Right cardiac atrium (tissue), 5 donors: Measurements from ENCODE around the gene CCDC32. TPM values are rescaled to one million over a fixed set of nuclear protein-coding genes. Genes with fewer than 3 reads are reported as not detected.
A peak's percentile ranks its signal among the peaks of the same experiment; 100 is the strongest.

ENCODE experiments used
- ATAC-seq, 2 donors: fragments of 200-7000 bp; cut with Tn5 transposase; one replicate each; pipeline versions ENCODE4 v1.8.0 to v1.9.1; 2020; ENCODE audit warnings: moderate library complexity in 2 of 2, mild to moderate bottlenecking in 1 of 2
- DNase-seq, 3 donors: peaks; one replicate each; pipeline ENCODE4 v3.0.0-alpha.2; 2020
- H3K27ac ChIP-seq: one replicate; pipeline ENCODE4 v1.5.1; 2013; ENCODE audit warnings: mild to moderate bottlenecking, low read length, control low read depth, moderate library complexity
- H3K27me3 ChIP-seq: one replicate; pipeline ENCODE4 v1.6.1; 2013; ENCODE audit not compliant: control insufficient read depth, insufficient read depth
- H3K4me1 ChIP-seq: one replicate; pipeline ENCODE4 v1.6.1; 2013; ENCODE audit warnings: low read length; ENCODE audit not compliant: control insufficient read depth, insufficient read depth
- H3K4me3 ChIP-seq: one replicate; pipeline ENCODE4 v1.5.1; 2013; ENCODE audit warnings: low read length, control low read depth
- H3K9me3 ChIP-seq: one replicate; pipeline ENCODE4 v1.6.1; 2013; ENCODE audit warnings: low read length; ENCODE audit not compliant: control insufficient read depth
- WGBS: extraction: QIAGEN DNeasy Blood & Tissue Kit; methylation state at CpG from one replicate; pipeline ENCODE4 v1.1.7; 2013; 5-methylcytosine and 5-hydroxymethylcytosine counted together
- intact Hi-C, 4 donors: fragments of 100-400 bp; cut with DNase I; formaldehyde crosslinking; loops; one replicate each; pipeline versions ENCODE4 v1.11.0 to v1.14.0; 2022 to 2023
- polyA plus RNA-seq: library from polyadenylated mRNA; stranded (reverse); fragments of 200-250 nt; gene quantifications from one replicate; pipeline ENCODE4 v1.2.3, GENCODE V29; 2013
- total RNA-seq, 4 donors: library from RNA; stranded (reverse); fragmentation: NEBNext Ultra II Directional; extraction: Animal tissue kit (Norgen Biotek cat#: 25700); gene quantifications; one replicate each; pipeline ENCODE4 v1.2.1, GENCODE V29; 2021
- donor health status: healthy with polysubstance abuse.
- donor health status: DM: no; HTN: yes; CAD: no.
- donor health status: DM: no; HTN: no; CAD: no.
- donor health status: DM: no; HTN: yes; CAD: no; lungs with severe emphysema.
- donor health status: DM: yes; HTN: yes; CAD: no.

Gene CCDC32
- total and polyA plus RNA-seq, 5 donors = 23.1 to 33.7 (median 25.0) TPM

DNA sequence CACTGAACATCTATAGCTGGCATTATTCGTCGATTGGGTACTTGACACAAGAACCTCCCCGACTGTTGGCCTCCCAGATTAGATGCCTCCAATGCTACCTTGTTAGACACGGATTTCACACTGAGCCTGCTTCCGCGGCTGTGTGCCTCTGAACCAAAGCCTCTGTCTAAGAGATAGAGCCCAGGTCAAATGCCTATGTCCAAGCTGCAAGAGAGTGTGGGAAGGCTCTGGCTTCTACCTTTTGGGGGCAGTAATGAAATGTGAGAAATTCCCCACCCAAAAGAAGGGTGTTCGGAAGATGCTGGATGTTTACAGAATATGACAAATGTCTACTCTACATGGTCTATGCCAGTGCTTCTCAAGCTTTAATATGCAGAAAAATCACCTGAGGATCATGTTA is 2.3 kb upstream of the CCDC32 start:
- no peaks in the 10 kb centered on the region for H3K9me3 ChIP-seq
- H3K4me3 ChIP-seq = no peak overlapping the region
- intact Hi-C loops = no loop called here
- no peak for DNase-seq
- no peak for ATAC-seq
- peaks cover 5% of the 10 kb centered on the region for H3K4me1 ChIP-seq
- H3K27me3 ChIP-seq = no peaks in the 10 kb centered on the region
- no peak overlapping the region for H3K27ac ChIP-seq
- 23% methylated on average over 7 of the region's 7 CpGs for WGBS

DNA sequence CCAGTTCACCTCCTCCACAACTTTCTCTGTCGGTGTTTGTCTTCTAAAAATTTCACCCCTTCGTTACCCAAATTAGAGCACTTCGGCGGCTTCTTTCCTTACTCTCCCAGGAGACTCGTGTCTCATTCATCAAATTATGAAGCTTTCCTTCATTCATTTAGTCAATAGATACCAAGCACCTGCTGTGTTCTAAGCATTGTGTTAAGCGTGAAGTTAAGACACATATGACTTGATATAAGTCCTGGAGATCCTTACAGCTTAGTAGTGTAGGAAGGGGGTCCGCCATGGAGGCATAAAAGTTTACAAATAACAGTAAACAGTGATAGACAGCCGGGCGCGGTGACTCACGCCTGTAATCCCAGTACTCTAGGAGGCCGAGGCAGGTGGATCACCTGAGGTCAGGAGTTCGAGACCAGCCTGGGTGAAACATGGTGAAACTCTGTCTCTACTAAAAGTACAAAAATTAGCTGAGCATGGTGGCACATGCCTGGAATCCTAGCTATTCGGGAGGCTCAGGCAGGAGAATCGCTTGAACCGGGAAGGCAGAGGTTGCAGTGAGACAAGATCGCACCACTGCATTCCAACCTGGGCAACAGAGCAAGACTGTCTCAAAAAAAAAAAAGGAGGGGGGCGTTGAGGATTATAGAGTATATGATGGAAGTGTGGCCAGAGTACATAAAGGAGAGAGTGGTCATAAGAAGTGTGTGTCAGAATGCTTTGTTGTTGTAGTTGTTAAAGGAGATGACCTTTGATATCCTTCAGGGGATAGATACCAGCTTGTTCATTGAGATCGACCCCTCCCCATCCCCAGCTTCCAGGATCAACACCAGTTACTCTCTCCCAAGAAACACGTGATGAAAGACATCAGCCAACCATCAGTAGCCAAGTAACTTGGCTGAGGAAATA is 744 bp upstream of the CCDC32 start:
- peak in 1 of 3 donors; percentile 55 for DNase-seq
- peak overlapping the region; percentile 43 for H3K4me3 ChIP-seq
- intact Hi-C loops = no loop called here
- ATAC-seq = no peak
- H3K4me1 ChIP-seq = peaks cover 4% of the 10 kb centered on the region
- H3K9me3 ChIP-seq = no peaks in the 10 kb centered on the region
- WGBS = 43% methylated on average over 19 of the region's 20 CpGs
- H3K27ac ChIP-seq = peak overlapping the region; percentile 25
- no peaks in the 10 kb centered on the region for H3K27me3 ChIP-seq

GRCh38 chr15:40563426-40563825 is 1.4 kb downstream of the CCDC32 start:
- Histone ChIP-seq H3K4me1 (no peaks in the 10 kb centered on the region), H3K9me3 (no peaks in the 10 kb centered on the region), H3K4me3 (no peak overlapping the region), H3K27me3 (no peaks in the 10 kb centered on the region), H3K27ac (no peak overlapping the region)
- intact Hi-C loops = no loop called here
- ATAC-seq (no peak), DNase-seq (no peak)

DNA sequence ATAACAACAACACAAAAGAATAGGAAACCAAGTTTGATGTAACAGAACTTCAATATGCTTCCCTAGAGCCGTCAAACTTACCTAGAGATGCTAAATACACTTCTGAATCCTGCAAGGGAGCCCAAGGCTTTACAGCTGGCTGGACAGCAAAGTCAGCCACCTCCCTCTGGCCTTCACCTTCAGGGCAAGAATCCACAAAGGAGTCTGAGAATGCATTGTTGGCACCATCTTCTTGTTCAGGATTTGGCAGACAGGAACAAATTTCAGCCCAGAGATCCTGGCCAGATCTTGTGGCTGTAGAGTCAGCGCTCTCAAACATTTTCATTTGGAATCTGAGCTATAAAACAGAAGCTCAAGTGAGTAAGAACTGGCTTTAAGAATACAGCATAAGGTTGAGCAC is 2.2 kb downstream of the CCDC32 start:
- Histone ChIP-seq H3K4me1 (no peaks in the 10 kb centered on the region), H3K27me3 (no peaks in the 10 kb centered on the region), H3K9me3 (no peaks in the 10 kb centered on the region), H3K4me3 (no peak overlapping the region), H3K27ac (no peak overlapping the region)
- intact Hi-C loops = no loop called here
- WGBS = 81% methylated on average over 2 of the region's 2 CpGs
- DNase-seq = no peak
- ATAC-seq = no peak

DNA sequence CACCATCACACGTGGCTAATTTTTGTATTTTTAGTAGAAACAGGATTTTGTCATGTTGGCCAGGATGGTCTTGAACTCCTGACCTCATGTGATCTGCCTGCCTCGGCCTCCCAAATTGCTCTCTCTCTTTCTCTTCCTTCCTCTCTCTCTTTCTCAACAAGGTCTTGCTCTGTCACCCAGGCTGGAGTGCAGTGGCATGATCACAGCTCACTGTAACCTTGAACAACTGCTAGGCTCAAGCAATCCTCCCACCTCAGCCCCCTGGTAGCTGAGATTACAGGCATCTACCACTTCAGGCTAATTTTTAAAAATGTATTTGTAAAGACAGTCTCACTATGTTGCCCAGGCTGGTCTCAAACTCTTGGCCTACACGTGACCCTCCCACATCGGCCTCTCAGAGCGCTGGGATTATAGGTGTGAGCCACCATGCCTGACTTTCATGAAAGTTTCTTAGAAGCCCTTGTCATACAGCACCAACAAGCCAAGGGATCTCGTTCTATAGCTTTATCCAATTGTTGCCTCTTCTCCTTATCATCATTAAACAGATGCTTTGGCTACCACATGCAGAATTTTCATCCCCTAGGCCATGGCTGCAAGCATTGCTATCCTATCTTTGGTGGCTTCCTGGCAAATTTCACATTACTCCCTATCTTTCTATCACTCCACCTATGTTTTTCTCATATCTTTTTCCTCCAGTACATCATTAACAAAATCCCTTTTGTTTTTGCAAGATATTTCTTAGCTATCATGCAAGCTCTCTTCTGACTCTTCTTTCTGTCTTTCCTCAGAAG is 5.7 kb downstream of the CCDC32 start:
- ATAC-seq = no peak
- no peaks in the 10 kb centered on the region for H3K9me3 ChIP-seq
- WGBS = 77% methylated on average over 6 of the region's 6 CpGs

DNA sequence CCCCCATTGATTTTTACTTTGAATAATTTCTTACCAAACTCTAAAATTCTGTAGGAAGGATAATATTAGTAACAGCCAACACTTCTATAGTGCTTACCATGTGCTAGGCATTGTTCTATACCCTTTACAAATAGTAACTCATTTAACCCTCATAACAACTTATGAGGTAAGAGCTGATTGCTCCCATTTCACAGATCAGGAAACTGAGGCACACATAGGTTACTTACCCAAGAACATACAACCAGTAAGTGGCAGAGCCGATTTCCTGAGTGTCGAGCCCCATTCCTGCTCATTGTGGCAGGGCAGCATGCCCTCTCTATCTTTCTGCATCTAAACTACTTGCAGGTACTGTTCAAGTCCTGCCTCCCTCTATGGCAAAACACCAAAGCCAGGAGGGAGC is 9.0 kb downstream of the CCDC32 start:
- no peaks in the 10 kb centered on the region for H3K9me3 ChIP-seq
- WGBS = 99% methylated on average over 2 of the region's 2 CpGs
- DNase-seq = no peak
- H3K27me3 ChIP-seq = no peaks in the 10 kb centered on the region
- H3K27ac ChIP-seq = no peak overlapping the region
- no peak overlapping the region for H3K4me3 ChIP-seq
- intact Hi-C loops = no loop called here
- peaks cover 9% of the 10 kb centered on the region for H3K4me1 ChIP-seq
- ATAC-seq = no peak

More for the DNA sequence above, 5.7 kb downstream of the CCDC32 start:
- H3K4me3 ChIP-seq = no peak overlapping the region
- H3K27ac ChIP-seq = no peak overlapping the region
- no peaks in the 10 kb centered on the region for H3K27me3 ChIP-seq
- intact Hi-C loops = no loop called here
- no peaks in the 10 kb centered on the region for H3K4me1 ChIP-seq
- no peak for DNase-seq

DNA sequence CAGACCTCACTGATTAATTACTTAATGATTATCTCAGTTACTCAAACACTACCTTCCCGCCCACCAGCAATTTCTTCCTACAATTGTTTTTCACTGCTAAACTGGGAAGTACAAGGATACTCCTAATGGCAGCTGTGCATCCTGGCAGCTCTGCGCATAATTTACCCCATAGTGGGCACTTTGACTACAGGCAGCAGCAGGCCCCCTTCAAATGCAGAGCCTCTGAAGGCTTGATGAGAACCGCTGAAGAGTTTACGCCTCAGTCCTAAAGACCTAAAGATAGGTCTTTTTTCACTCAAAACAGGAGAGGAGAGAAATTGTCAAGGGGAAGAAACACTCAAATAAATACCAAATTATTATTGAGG is 10.7 kb downstream of the CCDC32 start:
- peak overlapping the region; percentile 48 for H3K27ac ChIP-seq
- DNase-seq (no peak), ATAC-seq (no peak)
- no peaks in the 10 kb centered on the region for H3K9me3 ChIP-seq
- H3K4me1 ChIP-seq = peaks cover 9% of the 10 kb centered on the region
- 65% methylated on average over 4 of the region's 4 CpGs for WGBS
- intact Hi-C loops = no loop called here
- H3K4me3 ChIP-seq = no peak overlapping the region
- H3K27me3 ChIP-seq = no peaks in the 10 kb centered on the region

GRCh38 chr15:40550341-40551037 is 14.4 kb downstream of the CCDC32 start:
- H3K27me3 ChIP-seq = no peaks in the 10 kb centered on the region
- H3K9me3 ChIP-seq = no peaks in the 10 kb centered on the region
- H3K4me1 ChIP-seq = peaks cover 11% of the 10 kb centered on the region
- intact Hi-C loops = no loop called here
- H3K27ac ChIP-seq = peak overlapping the region; percentile 43
- H3K4me3 ChIP-seq = no peak overlapping the region
- peak in 1 of 2 donors; percentile 8 for ATAC-seq
- 74% methylated on average over 6 of the region's 6 CpGs for WGBS
- DNase-seq = no peak

GRCh38 chr15:40549894-40550293 is 14.9 kb downstream of the CCDC32 start:
- Histone ChIP-seq H3K9me3 (no peaks in the 10 kb centered on the region), H3K4me1 (peaks cover 11% of the 10 kb centered on the region), H3K27me3 (no peaks in the 10 kb centered on the region), H3K4me3 (no peak overlapping the region), H3K27ac (peak overlapping the region; percentile 26)
- intact Hi-C loops = no loop called here
- peak; percentile 90 to 94 for ATAC-seq
- DNase-seq = peak; percentile 71 to 91 (median 90)
- 54% methylated on average over 9 of the region's 9 CpGs for WGBS

DNA sequence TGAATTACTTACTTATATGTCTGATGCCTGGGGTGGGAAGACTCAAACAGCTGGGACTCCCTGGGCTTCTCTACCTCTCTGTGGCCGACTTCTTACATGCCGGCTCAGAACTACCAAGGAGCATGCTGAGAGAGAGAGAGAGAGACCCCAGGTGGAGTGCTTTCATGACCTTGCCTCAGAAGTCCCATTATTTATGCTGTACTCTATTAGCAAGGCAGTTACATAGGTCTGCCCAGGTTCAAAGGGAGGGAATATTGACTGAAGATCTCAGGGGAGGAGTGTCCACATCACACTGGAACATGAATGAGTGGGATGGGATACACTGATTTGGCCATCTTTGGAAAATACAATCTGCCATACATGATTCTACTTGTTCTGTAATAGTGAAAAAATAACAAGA is 16.2 kb downstream of the CCDC32 start:
- no peaks in the 10 kb centered on the region for H3K9me3 ChIP-seq
- WGBS = 98% methylated on average over 2 of the region's 2 CpGs
- H3K27ac ChIP-seq = no peak overlapping the region
- H3K27me3 ChIP-seq = no peaks in the 10 kb centered on the region
- ATAC-seq (no peak), DNase-seq (no peak)
- intact Hi-C loops = no loop called here
- no peak overlapping the region for H3K4me3 ChIP-seq
- H3K4me1 ChIP-seq = peaks cover 8% of the 10 kb centered on the region

DNA sequence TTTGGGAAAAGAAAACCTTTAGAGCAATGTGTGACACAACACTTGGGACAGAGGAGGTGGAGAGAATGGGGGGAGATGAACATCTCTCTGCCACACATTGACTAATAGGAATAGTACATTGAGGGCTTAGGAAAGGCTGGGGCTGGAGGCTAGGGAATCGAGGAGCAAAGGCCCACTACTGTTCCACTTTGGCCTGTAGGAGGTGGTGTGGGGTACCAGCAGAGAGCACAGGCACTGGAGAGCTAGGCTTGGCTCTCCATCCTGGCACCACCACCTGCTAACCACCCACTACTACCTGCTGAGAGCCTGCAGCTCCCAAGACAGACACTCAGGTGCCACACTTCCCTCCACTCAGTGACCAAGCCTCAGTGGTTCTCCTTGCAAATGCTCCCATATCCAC is 19.4 kb downstream of the CCDC32 start:
- Histone ChIP-seq H3K27ac (no peak overlapping the region), H3K9me3 (no peaks in the 10 kb centered on the region), H3K27me3 (no peaks in the 10 kb centered on the region), H3K4me1 (peaks cover 2% of the 10 kb centered on the region), H3K4me3 (no peak overlapping the region)
- ATAC-seq = no peak
- intact Hi-C loops = no loop called here
- 89% methylated on average over 1 of the region's 1 CpG for WGBS
- DNase-seq = no peak
